ENCODE results near the gene WDR27.
"Not testable (repeated sequence)": the region's sequence is repeated elsewhere in the genome, so short reads cannot be mapped to it uniquely, and the experiment has no call there.

WDR27 gene

DNA sequence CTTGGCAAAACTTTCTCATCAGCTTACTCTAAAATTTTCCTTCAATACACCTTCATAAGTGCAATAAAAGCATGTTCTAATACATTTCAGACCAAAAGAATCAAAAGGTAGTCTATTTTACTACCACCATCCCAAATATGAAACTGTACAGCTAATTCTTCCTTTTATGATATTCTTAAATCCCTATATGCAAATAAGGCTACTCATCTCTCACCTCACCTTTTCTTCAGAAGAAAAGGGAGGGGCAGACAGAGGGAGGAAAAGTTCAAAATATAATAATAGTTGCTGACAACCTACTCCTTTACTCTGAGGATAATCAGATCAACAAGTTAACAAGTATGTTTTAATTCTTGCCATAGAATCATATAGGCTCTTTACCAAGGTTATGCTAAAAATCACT lies 7.5 kb upstream of the WDR27 start:
- DNase-seq (ENCODE audit: low read depth, low spot score): no peak

- no peak for DNase-seq (ENCODE audit: low read depth, low spot score)
Measured at GRCh38 chr6:169707772-169708171, 5.9 kb upstream of the WDR27 start.

GRCh38 chr6:169702840-169703246 lies 1.0 kb upstream of the WDR27 start:
- DNase-seq (ENCODE audit: low read depth, low spot score): no peak

- no peak for DNase-seq (ENCODE audit: low read depth, low spot score)
Measured at GRCh38 chr6:169701311-169701953, 397 bp downstream of the WDR27 start.

GRCh38 chr6:169700296-169700695 lies 1.5 kb downstream of the WDR27 start:
- DNase-seq (ENCODE audit: low read depth, low spot score): no peak

DNA sequence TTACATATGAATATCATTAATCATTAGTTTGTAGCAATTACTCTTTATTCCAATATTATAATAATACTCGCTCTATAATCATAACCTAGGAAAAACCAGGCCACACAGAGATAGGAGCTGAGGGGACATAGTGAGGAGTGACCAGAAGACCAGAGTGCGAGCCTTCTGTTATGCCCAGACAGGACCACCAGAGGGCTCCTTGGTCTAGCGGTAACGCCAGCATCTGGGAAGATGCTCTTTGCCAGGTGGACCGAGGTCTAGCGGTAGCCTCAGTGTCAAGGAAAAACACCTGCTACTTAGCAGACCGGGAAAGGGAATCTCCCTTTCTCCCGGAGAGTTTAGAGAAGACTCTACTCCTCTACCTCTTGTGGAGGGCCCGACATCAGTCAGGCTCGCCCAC lies 4.7 kb downstream of the WDR27 start:
- not testable (repeated sequence) for DNase-seq (ENCODE audit: low read depth, low spot score)

DNA sequence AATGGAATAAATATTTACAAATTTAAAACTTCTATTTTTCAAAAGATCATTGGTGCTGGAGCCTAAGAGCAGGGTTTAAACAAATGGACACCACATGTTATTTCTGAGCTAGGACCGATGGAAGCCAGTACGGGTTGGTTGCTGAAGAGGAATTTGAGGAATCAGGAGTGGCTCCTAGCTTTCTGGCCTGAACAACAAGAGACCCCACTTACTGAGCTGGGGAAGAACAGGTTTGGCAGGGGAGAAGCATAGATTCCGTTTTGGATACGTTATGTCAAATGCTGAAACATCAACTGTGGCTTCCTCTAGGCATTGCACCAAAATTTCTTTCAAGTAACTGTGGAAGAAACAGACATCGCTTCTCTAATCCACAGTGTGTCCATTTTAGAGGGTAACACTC lies 6.7 kb downstream of the WDR27 start:
- DNase-seq (ENCODE audit: low read depth, low spot score): no peak

- DNase-seq (ENCODE audit: low read depth, low spot score): no peak
Measured at GRCh38 chr6:169692516-169692915, 9.3 kb downstream of the WDR27 start.

DNA sequence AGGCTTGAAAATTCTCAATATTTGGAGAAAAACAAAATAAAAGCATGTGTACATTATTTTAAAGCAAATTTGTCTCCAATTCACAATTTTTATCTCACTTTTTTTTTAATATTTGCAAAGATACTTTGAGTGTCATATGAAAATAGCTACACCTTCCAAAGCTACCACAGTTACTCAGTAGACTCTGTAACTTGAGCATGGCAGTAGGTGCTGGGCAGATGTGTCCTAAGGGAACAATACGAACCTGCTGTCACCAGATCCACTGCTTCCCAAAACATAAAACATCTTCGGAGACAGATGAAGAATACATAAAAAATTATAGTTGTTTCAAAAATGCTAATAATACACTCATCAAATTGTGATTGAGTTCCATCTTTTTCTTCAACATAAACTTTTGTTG lies 10.6 kb downstream of the WDR27 start:
- DNase-seq (ENCODE audit: low read depth, low spot score): no peak

DNA sequence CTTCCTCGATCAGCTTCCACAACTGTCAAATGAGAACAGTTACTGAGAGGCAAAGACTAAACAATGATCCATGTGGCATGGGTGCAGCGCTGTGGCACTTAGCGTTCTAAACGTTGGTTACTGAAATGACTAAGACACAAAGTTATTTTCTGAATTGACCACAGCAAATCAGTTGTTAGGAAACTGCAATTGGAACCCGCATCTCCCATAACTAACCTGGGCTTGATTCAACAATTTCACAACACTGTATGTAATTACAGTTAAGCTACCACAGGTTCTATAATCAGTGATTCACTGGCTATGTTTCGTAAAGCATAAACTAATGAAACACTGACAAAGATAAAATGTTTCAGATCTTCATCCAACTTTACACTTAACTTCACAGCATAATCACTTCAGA lies 12.5 kb downstream of the WDR27 start:
- no peak for DNase-seq (ENCODE audit: low read depth, low spot score)

GRCh38 chr6:169685860-169686259 lies 16.0 kb downstream of the WDR27 start:
- no peak for DNase-seq (ENCODE audit: low read depth, low spot score)

GRCh38 chr6:169684056-169684455 lies 17.8 kb downstream of the WDR27 start:
- DNase-seq (ENCODE audit: low read depth, low spot score): no peak

- no peak for DNase-seq (ENCODE audit: low read depth, low spot score)
Measured at GRCh38 chr6:169678342-169678741, 23.5 kb downstream of the WDR27 start.

DNA sequence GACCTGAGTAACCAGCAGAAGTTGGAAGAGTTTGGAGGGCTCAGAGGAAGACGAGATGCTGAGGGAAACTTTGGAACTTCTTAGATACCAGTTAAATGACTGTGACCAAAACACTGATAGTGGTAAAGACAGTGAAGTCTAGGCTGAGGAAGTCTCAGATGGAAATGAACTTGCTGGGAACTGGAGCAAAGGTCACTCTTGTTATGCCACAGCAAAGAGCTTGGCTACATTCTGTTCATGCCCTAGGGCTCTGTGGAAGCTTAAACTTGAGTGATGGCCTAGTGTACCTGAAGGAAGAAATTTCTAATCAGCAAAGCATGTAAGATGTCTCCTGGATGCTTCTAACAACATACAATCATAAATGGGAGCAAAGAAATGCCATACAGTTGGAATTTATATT lies 24.7 kb downstream of the WDR27 start:
- no peak for DNase-seq (ENCODE audit: low read depth, low spot score)

DNA sequence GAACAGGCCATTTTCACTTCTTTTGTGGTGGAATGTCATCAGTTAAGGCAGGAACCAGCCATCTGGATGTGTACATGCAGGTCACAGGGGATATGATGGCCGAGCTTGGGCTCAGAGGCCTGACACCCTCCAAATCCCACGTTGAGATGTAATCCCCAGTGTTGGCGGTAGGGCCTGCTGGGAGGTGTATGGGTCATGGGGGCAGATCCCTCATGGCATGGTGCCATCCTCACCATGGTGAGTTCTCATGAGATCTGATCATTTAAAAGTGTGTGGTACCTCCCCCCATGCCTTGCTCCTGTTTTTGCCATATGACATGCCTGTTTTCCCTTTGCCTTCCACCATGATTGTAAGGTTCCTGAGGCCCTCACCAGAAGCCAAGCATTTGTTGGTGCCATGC lies 26.8 kb downstream of the WDR27 start:
- no peak for DNase-seq (ENCODE audit: low read depth, low spot score)

- DNase-seq (ENCODE audit: low read depth, low spot score): no peak
Measured at GRCh38 chr6:169671563-169671962, 30.3 kb downstream of the WDR27 start.

GRCh38 chr6:169669889-169670288 lies 31.9 kb downstream of the WDR27 start:
- no peak for DNase-seq (ENCODE audit: low read depth, low spot score)

DNA sequence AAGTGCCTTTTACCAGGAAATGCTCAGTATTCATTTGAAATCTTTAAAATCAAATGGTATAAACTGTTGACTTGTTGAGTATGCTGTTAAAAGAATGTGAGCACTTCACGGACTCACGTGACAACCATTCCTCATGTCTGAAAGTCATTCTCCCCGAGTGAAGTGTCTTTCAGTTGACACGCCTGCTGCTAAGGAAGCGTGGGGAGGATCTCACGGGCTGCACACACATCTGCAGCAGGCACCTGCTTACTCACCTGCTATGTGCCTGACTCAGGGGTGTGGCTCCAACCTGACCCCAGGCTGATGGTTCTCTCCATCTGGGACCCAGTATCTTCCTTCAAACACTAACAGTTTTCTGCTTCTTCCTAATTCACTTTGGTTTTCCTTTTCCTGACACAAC lies 32.7 kb downstream of the WDR27 start:
- no peak for DNase-seq (ENCODE audit: low read depth, low spot score)

DNA sequence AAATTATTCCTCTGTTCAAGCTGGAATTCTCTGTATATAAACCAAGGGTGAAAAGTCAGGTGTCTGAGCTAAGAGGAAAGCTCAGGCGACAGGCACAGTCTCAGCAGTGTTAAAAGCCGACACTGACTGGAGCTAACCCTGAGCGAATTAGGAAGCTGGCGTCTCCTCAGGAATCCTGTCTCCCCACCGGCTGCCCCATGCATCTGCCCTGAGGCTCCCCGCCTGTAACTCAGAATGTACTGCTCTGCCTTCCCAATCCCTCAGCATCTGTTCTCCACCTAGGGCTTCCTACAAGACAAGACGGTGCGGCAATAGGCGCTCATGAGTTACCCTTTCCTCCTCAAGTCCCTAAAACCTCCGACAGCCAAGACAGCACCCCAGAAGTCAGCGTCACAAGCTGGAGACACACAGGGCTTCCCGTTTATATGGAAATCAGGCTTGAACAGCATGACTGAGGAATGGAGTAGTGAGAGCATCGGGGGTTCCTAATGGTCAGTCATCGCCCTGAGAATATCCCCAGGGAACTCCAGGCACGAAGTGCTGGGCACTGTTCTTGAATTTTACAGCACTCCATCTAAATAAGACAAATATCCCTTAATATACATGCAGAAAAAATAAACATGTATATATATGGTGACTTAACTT lies 33.5 kb downstream of the WDR27 start:
- no peak for DNase-seq (ENCODE audit: low read depth, low spot score)

DNA sequence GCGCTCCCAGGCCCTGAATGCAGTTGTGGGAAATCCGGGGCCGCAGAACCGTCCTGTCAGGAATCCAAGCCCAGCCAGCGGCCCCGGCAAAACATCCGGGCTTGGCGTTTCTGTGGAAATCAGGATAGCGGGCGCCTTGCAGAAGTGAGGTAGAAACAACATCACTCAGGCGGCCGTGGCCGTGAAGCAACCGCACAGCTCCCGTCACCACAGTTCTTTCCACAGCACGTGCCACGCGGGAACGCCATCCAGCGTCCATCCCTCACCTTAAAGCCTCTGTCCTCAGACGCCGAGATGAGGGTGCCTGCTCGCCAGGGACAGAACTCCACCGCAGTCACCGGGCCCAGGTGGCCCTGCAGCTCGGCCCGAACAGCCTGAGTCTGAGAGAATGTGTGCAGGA lies 34.1 kb downstream of the WDR27 start:
- DNase-seq (ENCODE audit: low read depth, low spot score): no peak

DNA sequence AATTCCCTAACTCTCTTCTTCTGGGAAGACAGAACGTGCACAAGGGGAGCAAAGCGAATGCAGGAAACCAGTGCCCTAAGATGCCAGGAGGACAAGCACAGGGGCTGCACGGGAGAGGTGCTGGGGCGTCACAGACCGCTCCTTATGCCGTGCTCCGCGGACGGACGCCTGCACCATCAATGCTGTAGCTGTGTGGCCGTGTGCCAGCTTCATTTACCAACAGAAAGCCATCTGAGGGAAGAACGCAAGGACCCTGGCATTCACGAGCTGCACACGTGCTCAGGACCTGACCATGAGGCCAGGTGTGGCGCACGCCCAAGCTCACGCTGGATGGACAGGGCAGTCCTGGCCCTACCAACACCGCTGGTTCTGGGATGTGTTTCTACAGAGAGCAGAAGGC lies 35.4 kb downstream of the WDR27 start:
- DNase-seq (ENCODE audit: low read depth, low spot score): no peak

- DNase-seq (ENCODE audit: low read depth, low spot score): no peak
Measured at GRCh38 chr6:169665289-169665688, 36.5 kb downstream of the WDR27 start.

- DNase-seq (ENCODE audit: low read depth, low spot score): no peak
Measured at GRCh38 chr6:169664227-169664626, 37.6 kb downstream of the WDR27 start.

GRCh38 chr6:169663468-169663867 lies 38.4 kb downstream of the WDR27 start:
- DNase-seq (ENCODE audit: low read depth, low spot score): no peak
